ENCODE measurements around the gene UBXN1. TPM values are rescaled to one million over a fixed set of nuclear protein-coding genes. Genes with fewer than 3 reads are reported as not detected.
A peak's percentile ranks its signal among the peaks of the same experiment; 100 is the strongest.

UBXN1 gene
- 60.2 TPM for total RNA-seq

- Histone ChIP-seq H3K27ac (peak within 1 kb of the TSS; percentile 96), H3K4me1 (peaks cover 7 to 11% of the 10 kb centered on the region in 2 donors), H3K36me3 (peaks cover 21 to 27% of the 10 kb centered on the region in 2 donors), H3K4me3 (peak within 1 kb of the TSS; percentile 78 to 100), H3K27me3 (no peaks in the 10 kb centered on the region), H3K9me3 (no peaks in the 10 kb centered on the region)
- intact Hi-C loops (cut with DNase I), result loop anchor here (1.0 to 5.0 kb wide), 4 partner anchors 14 to 77 kb away; partner anchors contain the start of genes C11orf98, CSKMT, INTS5 and MTA2
- DNase-seq (ENCODE audit: low spot score in 2 of 2), result peak; percentile 55 to 95
- no peak for TF ChIP-seq CTCF (IDR thresholded peaks at IDR 0.05)
Observed at GRCh38 chr11:62678770-62679696, at the start of gene UBXN1. Gene UBXN1 (minus strand): TSS chr11:62679073. CDS start chr11:62678923, 150 bp downstream.

- no peaks in the 10 kb centered on the region for H3K27me3 ChIP-seq
- peak within 1 kb of the TSS; percentile 98 to 99 for H3K4me3 ChIP-seq
- intact Hi-C loops (cut with DNase I), result loop anchor here (1.0 to 5.0 kb wide), 5 partner anchors 25 to 129 kb away; partner anchors contain the start of genes C11orf98, CSKMT, TAF6L and TMEM179B
- no peak for TF ChIP-seq CTCF (IDR thresholded peaks at IDR 0.05)
- H3K4me1 ChIP-seq, result peaks cover 5 to 42% of the 10 kb centered on the region in 2 donors
- peak within 1 kb of the TSS; percentile 92 to 95 for H3K27ac ChIP-seq
- H3K36me3 ChIP-seq, result peaks cover 10 to 20% of the 10 kb centered on the region in 2 donors
- DNase-seq (ENCODE audit: low spot score in 2 of 2), result peak; percentile 54 to 95
- no peaks in the 10 kb centered on the region for H3K9me3 ChIP-seq
Observed at GRCh38 chr11:62728171-62728988, 49.5 kb upstream of the UBXN1 start, which contains the start of gene TTC9C. Gene TTC9C (plus strand): TSS chr11:62728486. CDS start chr11:62728849, 363 bp downstream.

- H3K4me3 ChIP-seq, result peak overlapping the region; percentile 98 to 99
- no peaks in the 10 kb centered on the region for H3K9me3 ChIP-seq
- no peak for TF ChIP-seq CTCF (IDR thresholded peaks at IDR 0.05)
- peak; percentile 61 to 92 for DNase-seq (ENCODE audit: low spot score in 2 of 2)
- no peaks in the 10 kb centered on the region for H3K27me3 ChIP-seq
- H3K36me3 ChIP-seq, result peaks cover 11 to 20% of the 10 kb centered on the region in 2 donors
- peaks cover 5 to 42% of the 10 kb centered on the region in 2 donors for H3K4me1 ChIP-seq
- H3K27ac ChIP-seq, result peak overlapping the region; percentile 92 to 95
- intact Hi-C loops (cut with DNase I), result loop anchor here (1.0 to 5.0 kb wide), 9 partner anchors 19 to 129 kb away; partner anchors contain the start of genes B3GAT3, C11orf98, CSKMT and GANAB
Observed at GRCh38 chr11:62727872-62728170, 48.9 kb upstream of the UBXN1 start.

GRCh38 chr11:62727165-62727871, 48.4 kb upstream of the UBXN1 start, which contains the start of gene HNRNPUL2:
Gene HNRNPUL2 (minus strand): TSS chr11:62727457. CDS start chr11:62727156, 301 bp downstream.
- intact Hi-C loops (cut with DNase I), result loop anchor here (1.0 to 5.0 kb wide), 5 partner anchors 18 to 130 kb away; partner anchors contain the start of genes B3GAT3 and GANAB
- peak in 2 of 3 experiments; percentile 8 to 15 for TF ChIP-seq CTCF (IDR thresholded peaks at IDR 0.05)
- H3K4me1 ChIP-seq, result peaks cover 5 to 42% of the 10 kb centered on the region in 2 donors

GRCh38 chr11:62726915-62727164, 48.0 kb upstream of the UBXN1 start:
- TF ChIP-seq CTCF (IDR thresholded peaks at IDR 0.05), result no peak
- H3K4me1 ChIP-seq, result peaks cover 5 to 42% of the 10 kb centered on the region in 2 donors
- intact Hi-C loops (cut with DNase I), result loop anchor here (1.0 to 5.0 kb wide), 5 partner anchors 18 to 130 kb away; partner anchors contain the start of genes B3GAT3 and GANAB

More at GRCh38 chr11:62727165-62727871, 48.4 kb upstream of the UBXN1 start, which contains the start of gene HNRNPUL2:
- Histone ChIP-seq H3K27ac (peak within 1 kb of the TSS; percentile 92 to 95), H3K9me3 (no peaks in the 10 kb centered on the region), H3K27me3 (no peaks in the 10 kb centered on the region), H3K4me3 (peak within 1 kb of the TSS; percentile 98 to 99), H3K36me3 (peaks cover 16 to 25% of the 10 kb centered on the region in 2 donors)
- peak; percentile 91 to 98 for DNase-seq (ENCODE audit: low spot score in 2 of 2)

More at GRCh38 chr11:62726915-62727164, 48.0 kb upstream of the UBXN1 start:
- peak overlapping the region; percentile 98 to 99 for H3K4me3 ChIP-seq
- peaks cover 21 to 29% of the 10 kb centered on the region in 2 donors for H3K36me3 ChIP-seq
- DNase-seq (ENCODE audit: low spot score in 2 of 2), result no peak
- no peaks in the 10 kb centered on the region for H3K27me3 ChIP-seq
- no peaks in the 10 kb centered on the region for H3K9me3 ChIP-seq
- H3K27ac ChIP-seq, result peak overlapping the region; percentile 92 to 95
